Activated B cell treated with CpG ODN at 0.5 μM for 24 hours (primary cell): Measurements from ENCODE around the gene AGMO. TPM values are rescaled to one million over a fixed set of nuclear protein-coding genes. Genes with fewer than 3 reads are reported as not detected.

ENCODE experiments used
- ATAC-seq: fragments of 200-7000 bp; cut with Tn5 transposase; one replicate; pipeline ENCODE4 v1.10.0; 2021; ENCODE audit warnings: low read depth, mild to moderate bottlenecking, moderate library complexity
- CTCF ChIA-PET: fragments of 350-600 bp; sonication (Branson Sonifier 250); formaldehyde crosslinking; loops from one replicate; lab custom pipeline; 2021; ENCODE audit warnings: antibody characterized with exemption; lab: Charles Lee
- POLR2A ChIA-PET: fragments of 350-600 bp; sonication (Branson Sonifier 250); formaldehyde crosslinking; loops from one replicate; lab custom pipeline; 2021; ENCODE audit warnings: antibody characterized with exemption; lab: Charles Lee
- DNase-seq: peaks from one replicate; pipeline ENCODE4 v3.0.0; 2022
- H3K27ac Mint-ChIP-seq: one replicate; pipeline ENCODE4 v1.8.0; 2020; ENCODE audit warnings: mixed read lengths
- H3K27me3 Mint-ChIP-seq: one replicate; pipeline ENCODE4 v1.8.0; 2021; ENCODE audit warnings: mixed read lengths
- H3K36me3 Mint-ChIP-seq: one replicate; pipeline ENCODE4 v1.8.0; 2021; ENCODE audit warnings: low read depth, mixed read lengths
- H3K4me1 Mint-ChIP-seq: one replicate; pipeline ENCODE4 v1.8.0; 2021; ENCODE audit warnings: mixed read lengths
- H3K4me3 Mint-ChIP-seq: one replicate; pipeline ENCODE4 v1.8.0; 2020; ENCODE audit warnings: mild to moderate bottlenecking, mixed read lengths
- H3K9me3 Mint-ChIP-seq: one replicate; pipeline ENCODE4 v1.8.0; 2020; ENCODE audit warnings: mixed read lengths
- intact Hi-C: fragments of 100-400 bp; cut with micrococcal nuclease; formaldehyde crosslinking; loops from one replicate; pipeline ENCODE4 v1.15.1; 2024
- total RNA-seq: library from RNA; stranded (reverse); gene quantifications from 2 replicates; pipeline ENCODE4 v1.2.3, GENCODE V29; 2022
- TF ChIP-seq, protein P1 (sequence below): fragments of 200-600 bp; IDR thresholded peaks from one replicate; pipeline ENCODE4 v1.8.0; 2022; ENCODE audit warnings: antibody characterized with exemption, mild to moderate bottlenecking

AGMO gene
- total RNA-seq, 1 donor from 2014 or later: not detected

DNA sequence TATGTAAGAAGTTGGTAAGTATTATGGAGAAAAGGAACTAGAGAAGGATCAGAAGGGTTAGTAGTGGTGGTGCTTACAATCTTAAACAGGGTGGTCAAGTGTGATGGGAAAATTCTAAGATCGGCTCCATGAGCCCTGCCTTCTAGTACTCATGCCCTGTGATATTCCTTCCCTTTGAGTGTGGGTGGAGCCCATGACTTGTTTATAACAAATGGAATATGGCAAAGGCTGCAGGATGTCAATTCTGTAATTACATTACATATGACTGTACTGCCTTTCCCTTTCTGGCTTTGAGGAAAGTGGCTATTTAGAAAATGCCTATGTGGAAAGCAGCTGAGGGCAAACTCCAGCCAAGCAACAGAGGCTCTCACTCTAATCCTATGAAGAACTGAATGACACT is 309.6 kb downstream of the AGMO start:
- ATAC-seq (no peak), DNase-seq (no peak)
- Mint-ChIP-seq H3K27me3 (no peaks in the 10 kb centered on the region), H3K4me1 (no peaks in the 10 kb centered on the region), H3K9me3 (peaks cover 2% of the 10 kb centered on the region), H3K4me3 (no peak overlapping the region), H3K36me3 (no peaks in the 10 kb centered on the region), H3K27ac (no peak overlapping the region)
- ChIA-PET POLR2A (no interaction called here), CTCF (no interaction called here)
- TF ChIP-seq, protein P1, sequence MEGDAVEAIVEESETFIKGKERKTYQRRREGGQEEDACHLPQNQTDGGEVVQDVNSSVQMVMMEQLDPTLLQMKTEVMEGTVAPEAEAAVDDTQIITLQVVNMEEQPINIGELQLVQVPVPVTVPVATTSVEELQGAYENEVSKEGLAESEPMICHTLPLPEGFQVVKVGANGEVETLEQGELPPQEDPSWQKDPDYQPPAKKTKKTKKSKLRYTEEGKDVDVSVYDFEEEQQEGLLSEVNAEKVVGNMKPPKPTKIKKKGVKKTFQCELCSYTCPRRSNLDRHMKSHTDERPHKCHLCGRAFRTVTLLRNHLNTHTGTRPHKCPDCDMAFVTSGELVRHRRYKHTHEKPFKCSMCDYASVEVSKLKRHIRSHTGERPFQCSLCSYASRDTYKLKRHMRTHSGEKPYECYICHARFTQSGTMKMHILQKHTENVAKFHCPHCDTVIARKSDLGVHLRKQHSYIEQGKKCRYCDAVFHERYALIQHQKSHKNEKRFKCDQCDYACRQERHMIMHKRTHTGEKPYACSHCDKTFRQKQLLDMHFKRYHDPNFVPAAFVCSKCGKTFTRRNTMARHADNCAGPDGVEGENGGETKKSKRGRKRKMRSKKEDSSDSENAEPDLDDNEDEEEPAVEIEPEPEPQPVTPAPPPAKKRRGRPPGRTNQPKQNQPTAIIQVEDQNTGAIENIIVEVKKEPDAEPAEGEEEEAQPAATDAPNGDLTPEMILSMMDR: no peak
- intact Hi-C loops: no loop called here

- H3K27me3 Mint-ChIP-seq: no peaks in the 10 kb centered on the region
- H3K36me3 Mint-ChIP-seq: no peaks in the 10 kb centered on the region
- CTCF ChIA-PET: no interaction called here
- intact Hi-C loops: no loop called here
- no peak overlapping the region for H3K4me3 Mint-ChIP-seq
- H3K27ac Mint-ChIP-seq: no peak overlapping the region
- H3K9me3 Mint-ChIP-seq: peaks cover 8% of the 10 kb centered on the region
- no peaks in the 10 kb centered on the region for H3K4me1 Mint-ChIP-seq
- no peak for DNase-seq
- ATAC-seq: no peak
- POLR2A ChIA-PET: no interaction called here
- TF ChIP-seq, protein P1: no peak
These were observed 313.3 kb downstream of the AGMO start for GRCh38 chr7:15248514-15248913.

- no peak overlapping the region for H3K4me3 Mint-ChIP-seq
- no peaks in the 10 kb centered on the region for H3K36me3 Mint-ChIP-seq
- TF ChIP-seq, protein P1: no peak
- POLR2A ChIA-PET: no interaction called here
- intact Hi-C loops: no loop called here
- H3K9me3 Mint-ChIP-seq: peaks cover 8% of the 10 kb centered on the region
- H3K27me3 Mint-ChIP-seq: no peaks in the 10 kb centered on the region
- H3K27ac Mint-ChIP-seq: no peak overlapping the region
- ATAC-seq (no peak), DNase-seq (no peak)
- no peaks in the 10 kb centered on the region for H3K4me1 Mint-ChIP-seq
- CTCF ChIA-PET: no interaction called here
These were observed 316.0 kb downstream of the AGMO start for GRCh38 chr7:15245831-15246230.

DNA sequence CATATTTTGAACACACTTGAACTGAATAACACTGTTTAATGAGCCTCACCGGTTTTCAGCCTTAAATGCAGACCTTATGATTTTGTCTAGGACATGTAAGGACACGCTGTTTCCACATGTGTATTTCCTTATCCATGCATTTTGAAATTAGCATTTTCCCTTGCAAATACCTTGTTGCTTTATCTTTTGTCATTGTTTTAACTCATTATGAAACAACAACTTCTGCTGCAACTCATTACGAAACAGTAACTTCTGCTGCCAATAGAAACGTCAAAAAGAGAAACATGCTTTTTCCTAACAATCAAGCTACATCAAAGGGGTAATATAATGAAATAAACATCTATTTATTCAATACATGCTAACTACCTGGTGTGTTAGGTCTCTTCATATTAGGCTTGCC is 322.0 kb downstream of the AGMO start:
- Mint-ChIP-seq H3K27ac (no peak overlapping the region), H3K9me3 (peaks cover 6% of the 10 kb centered on the region), H3K36me3 (no peaks in the 10 kb centered on the region), H3K4me1 (no peaks in the 10 kb centered on the region), H3K4me3 (no peak overlapping the region), H3K27me3 (no peaks in the 10 kb centered on the region)
- POLR2A ChIA-PET: no interaction called here
- ATAC-seq (no peak), DNase-seq (no peak)
- CTCF ChIA-PET: no interaction called here
- intact Hi-C loops: no loop called here
- TF ChIP-seq, protein P1: no peak

DNA sequence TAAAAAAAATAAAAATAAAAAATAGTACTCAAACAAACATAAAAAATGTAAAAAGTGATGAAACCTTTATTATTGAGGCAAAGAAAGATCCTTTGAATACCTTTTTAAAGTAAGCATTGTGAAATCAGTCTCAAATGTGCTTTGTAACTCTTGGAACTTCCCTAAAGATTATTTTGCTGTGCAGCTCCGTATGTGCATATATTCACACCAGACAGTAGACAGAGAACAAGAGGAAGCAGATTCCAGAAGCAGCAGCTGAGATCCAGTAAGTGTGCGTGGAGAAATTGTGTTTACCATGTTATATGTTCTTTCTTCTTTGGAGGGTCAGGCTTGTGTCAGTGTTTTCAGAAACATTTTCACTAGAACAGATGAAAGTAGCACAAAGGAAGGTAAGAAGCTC is 324.9 kb downstream of the AGMO start:
- Mint-ChIP-seq H3K4me3 (no peak overlapping the region), H3K9me3 (peaks cover 9% of the 10 kb centered on the region), H3K36me3 (no peaks in the 10 kb centered on the region), H3K27me3 (no peaks in the 10 kb centered on the region), H3K27ac (no peak overlapping the region), H3K4me1 (no peaks in the 10 kb centered on the region)
- no peak for ATAC-seq
- intact Hi-C loops: no loop called here
- ChIA-PET CTCF (no interaction called here), POLR2A (no interaction called here)
- TF ChIP-seq, protein P1: no peak
- DNase-seq: no peak
